ENCODE measurements around the gene SIM2.

SIM2 gene

DNA sequence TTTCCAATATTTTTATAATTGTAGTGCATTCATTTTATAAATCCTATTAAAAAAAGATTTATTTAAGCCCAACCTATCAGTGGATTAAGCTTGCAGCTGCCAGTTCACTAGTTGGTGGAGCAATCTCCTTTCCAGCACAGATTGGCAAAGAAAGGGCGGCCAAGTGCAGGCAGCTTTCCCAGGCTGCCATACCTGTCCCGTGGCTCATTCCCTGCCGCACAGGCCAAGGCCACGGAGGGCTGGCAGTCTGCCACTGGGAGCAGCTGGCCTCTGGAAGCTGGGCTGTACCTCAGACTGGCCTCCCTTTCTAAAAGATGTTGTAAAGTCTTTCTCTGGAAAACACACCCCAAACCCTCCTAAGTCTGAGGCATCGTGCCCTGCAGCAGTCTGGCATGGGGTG, 74.2 kb downstream of the SIM2 start:
- Histone ChIP-seq H3K79me2 (ENCODE audit: low read length) (no peaks in the 10 kb centered on the region), H3K4me2 (ENCODE audit: low read length) (no peak overlapping the region), H3K36me3 (replicated peaks; ENCODE audit: low read depth, low read length) (no peaks in the 10 kb centered on the region), H2AFZ (ENCODE audit: low read depth, low read length) (no peak overlapping the region), H3K9me3 (ENCODE audit: insufficient read depth, low read length) (no peaks in the 10 kb centered on the region), H4K20me1 (ENCODE audit: insufficient read depth, low read length) (no peaks in the 10 kb centered on the region), H3K4me1 (ENCODE audit: low read length) (no peaks in the 10 kb centered on the region), H3K4me3 (ENCODE audit: low read length) (no peak overlapping the region), H3K27ac (ENCODE audit: low read length) (no peak overlapping the region), H3K27me3 (ENCODE audit: low read depth, low read length) (no peaks in the 10 kb centered on the region), H3K9ac (ENCODE audit: low read length) (no peak overlapping the region)
- no peak for TF ChIP-seq EZH2phosphoT487 (IDR thresholded peaks at IDR 0.05; ENCODE audit: low read depth)
- TF ChIP-seq, protein P1, sequence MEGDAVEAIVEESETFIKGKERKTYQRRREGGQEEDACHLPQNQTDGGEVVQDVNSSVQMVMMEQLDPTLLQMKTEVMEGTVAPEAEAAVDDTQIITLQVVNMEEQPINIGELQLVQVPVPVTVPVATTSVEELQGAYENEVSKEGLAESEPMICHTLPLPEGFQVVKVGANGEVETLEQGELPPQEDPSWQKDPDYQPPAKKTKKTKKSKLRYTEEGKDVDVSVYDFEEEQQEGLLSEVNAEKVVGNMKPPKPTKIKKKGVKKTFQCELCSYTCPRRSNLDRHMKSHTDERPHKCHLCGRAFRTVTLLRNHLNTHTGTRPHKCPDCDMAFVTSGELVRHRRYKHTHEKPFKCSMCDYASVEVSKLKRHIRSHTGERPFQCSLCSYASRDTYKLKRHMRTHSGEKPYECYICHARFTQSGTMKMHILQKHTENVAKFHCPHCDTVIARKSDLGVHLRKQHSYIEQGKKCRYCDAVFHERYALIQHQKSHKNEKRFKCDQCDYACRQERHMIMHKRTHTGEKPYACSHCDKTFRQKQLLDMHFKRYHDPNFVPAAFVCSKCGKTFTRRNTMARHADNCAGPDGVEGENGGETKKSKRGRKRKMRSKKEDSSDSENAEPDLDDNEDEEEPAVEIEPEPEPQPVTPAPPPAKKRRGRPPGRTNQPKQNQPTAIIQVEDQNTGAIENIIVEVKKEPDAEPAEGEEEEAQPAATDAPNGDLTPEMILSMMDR (IDR thresholded peaks at IDR 0.05; ENCODE audit: low read depth, low read length): no peak

DNA sequence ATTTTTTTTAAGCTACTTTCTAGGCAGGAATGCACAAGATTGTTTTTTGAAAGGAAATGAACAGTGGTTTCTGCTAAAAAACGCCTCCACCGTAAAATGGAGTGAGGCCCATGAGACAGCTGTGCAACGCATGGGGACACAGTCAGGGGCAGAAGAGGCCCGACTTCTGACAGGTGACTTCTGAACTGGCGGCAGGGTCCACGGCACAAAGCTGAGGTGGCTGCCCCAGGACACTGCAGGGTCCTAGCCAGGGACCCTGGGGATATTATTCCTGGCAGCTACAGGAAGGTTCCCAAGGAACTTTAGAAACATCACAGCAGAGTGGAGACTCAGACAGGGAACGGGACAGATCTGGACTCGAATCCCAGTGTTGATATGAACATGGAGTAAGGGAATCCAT, 75.1 kb downstream of the SIM2 start:
- Histone ChIP-seq H3K4me2 (ENCODE audit: low read length) (no peak overlapping the region), H3K27me3 (ENCODE audit: low read depth, low read length) (no peaks in the 10 kb centered on the region), H3K9me3 (ENCODE audit: insufficient read depth, low read length) (no peaks in the 10 kb centered on the region), H3K36me3 (replicated peaks; ENCODE audit: low read depth, low read length) (no peaks in the 10 kb centered on the region), H3K4me1 (ENCODE audit: low read length) (no peaks in the 10 kb centered on the region), H4K20me1 (ENCODE audit: insufficient read depth, low read length) (no peaks in the 10 kb centered on the region), H3K79me2 (ENCODE audit: low read length) (no peaks in the 10 kb centered on the region), H2AFZ (ENCODE audit: low read depth, low read length) (no peak overlapping the region), H3K27ac (ENCODE audit: low read length) (no peak overlapping the region), H3K9ac (ENCODE audit: low read length) (no peak overlapping the region), H3K4me3 (ENCODE audit: low read length) (no peak overlapping the region)
- no peak for TF ChIP-seq EZH2phosphoT487 (IDR thresholded peaks at IDR 0.05; ENCODE audit: low read depth)
- TF ChIP-seq, protein P1 (IDR thresholded peaks at IDR 0.05; ENCODE audit: low read depth, low read length): no peak

DNA sequence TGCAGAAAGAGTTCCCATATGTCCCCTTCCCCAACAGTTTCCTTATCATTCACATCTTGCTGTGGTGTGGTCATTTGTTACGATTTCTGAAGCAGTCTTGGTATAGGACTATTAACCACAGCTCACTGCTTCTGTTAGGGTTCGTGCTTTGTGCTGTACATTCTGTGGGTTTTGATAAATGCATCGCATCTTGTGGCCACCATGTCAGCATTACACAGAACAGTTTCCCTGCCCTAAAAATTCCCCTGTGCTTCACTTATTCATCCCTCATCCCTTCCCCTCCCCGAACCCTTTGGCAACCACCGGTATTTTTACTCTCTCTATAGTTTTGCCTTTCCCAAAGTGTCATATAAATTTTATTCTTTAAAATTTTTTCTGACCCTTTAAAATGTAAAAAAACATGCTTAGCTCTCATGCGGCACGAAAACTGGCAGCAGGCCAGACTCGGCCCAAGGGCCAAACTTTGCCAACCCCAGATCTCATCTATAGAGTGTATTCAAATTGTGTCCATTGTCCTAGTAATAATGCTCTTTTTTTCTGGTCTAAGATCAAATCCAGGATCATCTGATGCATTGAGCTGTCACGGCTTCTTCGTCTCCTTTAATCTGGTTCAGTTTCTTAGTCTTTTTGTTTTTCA, 78.2 kb downstream of the SIM2 start:
- Histone ChIP-seq H4K20me1 (ENCODE audit: insufficient read depth, low read length) (no peaks in the 10 kb centered on the region), H3K4me1 (ENCODE audit: low read length) (no peaks in the 10 kb centered on the region), H3K36me3 (replicated peaks; ENCODE audit: low read depth, low read length) (no peaks in the 10 kb centered on the region), H3K9ac (ENCODE audit: low read length) (no peak overlapping the region), H3K27ac (ENCODE audit: low read length) (no peak overlapping the region), H3K79me2 (ENCODE audit: low read length) (no peaks in the 10 kb centered on the region), H3K27me3 (ENCODE audit: low read depth, low read length) (no peaks in the 10 kb centered on the region), H3K4me2 (ENCODE audit: low read length) (no peak overlapping the region), H3K4me3 (ENCODE audit: low read length) (no peak overlapping the region), H3K9me3 (ENCODE audit: insufficient read depth, low read length) (no peaks in the 10 kb centered on the region), H2AFZ (ENCODE audit: low read depth, low read length) (no peak overlapping the region)
- no peak for TF ChIP-seq EZH2phosphoT487 (IDR thresholded peaks at IDR 0.05; ENCODE audit: low read depth)
- TF ChIP-seq, protein P1 (IDR thresholded peaks at IDR 0.05; ENCODE audit: low read depth, low read length): no peak

DNA sequence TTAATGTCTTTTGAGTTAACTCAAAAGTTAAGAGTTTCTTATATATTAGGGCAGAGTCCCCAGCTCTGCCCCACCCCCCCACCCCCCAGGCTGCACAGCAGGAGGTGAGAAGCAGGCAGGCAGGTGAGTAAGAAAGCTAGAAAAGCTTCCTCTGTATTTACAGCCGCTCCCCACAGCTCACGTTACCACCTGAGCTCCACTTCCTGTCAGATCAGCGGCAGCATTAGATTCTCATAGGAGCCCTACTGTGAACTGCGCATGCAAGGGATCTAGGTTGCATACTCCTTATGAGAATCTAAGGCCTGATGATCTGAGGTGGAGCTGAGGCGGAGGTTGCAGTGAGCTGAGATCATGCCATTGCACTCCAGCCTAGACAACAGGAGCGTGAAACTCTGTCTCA, 81.9 kb downstream of the SIM2 start:
- TF ChIP-seq, protein P1 (IDR thresholded peaks at IDR 0.05; ENCODE audit: low read depth, low read length): no peak
- TF ChIP-seq EZH2phosphoT487 (IDR thresholded peaks at IDR 0.05; ENCODE audit: low read depth): no peak
- no peak overlapping the region for H3K27ac ChIP-seq (ENCODE audit: low read length)
- H3K4me2 ChIP-seq (ENCODE audit: low read length): no peak overlapping the region
- H3K27me3 ChIP-seq (ENCODE audit: low read depth, low read length): no peaks in the 10 kb centered on the region
- no peaks in the 10 kb centered on the region for H3K9me3 ChIP-seq (ENCODE audit: insufficient read depth, low read length)
- H3K4me1 ChIP-seq (ENCODE audit: low read length): no peaks in the 10 kb centered on the region
- no peaks in the 10 kb centered on the region for H3K79me2 ChIP-seq (ENCODE audit: low read length)
- no peak overlapping the region for H2AFZ ChIP-seq (ENCODE audit: low read depth, low read length)
- H3K9ac ChIP-seq (ENCODE audit: low read length): no peak overlapping the region
- H4K20me1 ChIP-seq (ENCODE audit: insufficient read depth, low read length): no peaks in the 10 kb centered on the region
- H3K4me3 ChIP-seq (ENCODE audit: low read length): no peak overlapping the region
- no peaks in the 10 kb centered on the region for H3K36me3 ChIP-seq (replicated peaks; ENCODE audit: low read depth, low read length)
